ENCODE measurements around the gene KCNA1.

KCNA1 gene

GRCh38 chr12:4900327-4900726 lies 9.4 kb upstream of the KCNA1 start:
- no peak overlapping the region for H3K27ac ChIP-seq (replicated peaks)
- TF ChIP-seq GABPA (IDR thresholded peaks at IDR 0.05; ENCODE audit: low read depth) (no peak), POLR2AphosphoS5 (IDR thresholded peaks at IDR 0.05; ENCODE audit: low read depth) (no peak), SPI1 (IDR thresholded peaks at IDR 0.05; ENCODE audit: borderline replicate concordance, low read depth) (no peak), REST (IDR thresholded peaks at IDR 0.05; ENCODE audit: insufficient replicate concordance, low read depth) (no peak), CTCF (IDR thresholded peaks at IDR 0.05; ENCODE audit: insufficient read depth, low read length) (no peak)
- H3K27me3 ChIP-seq (ENCODE audit: insufficient read depth, poor library complexity, severe bottlenecking): peaks cover 8% of the 10 kb centered on the region
- H3K4me3 ChIP-seq (replicated peaks; ENCODE audit: insufficient read depth, low read length): no peak overlapping the region
- no peak for DNase-seq (ENCODE audit: low read depth in 1 of 2, low spot score in 1 of 2)

GRCh38 chr12:4905316-4905715 lies 4.4 kb upstream of the KCNA1 start:
- TF ChIP-seq GABPA (IDR thresholded peaks at IDR 0.05; ENCODE audit: low read depth) (no peak), SPI1 (IDR thresholded peaks at IDR 0.05; ENCODE audit: borderline replicate concordance, low read depth) (no peak), POLR2AphosphoS5 (IDR thresholded peaks at IDR 0.05; ENCODE audit: low read depth) (no peak), CTCF (IDR thresholded peaks at IDR 0.05; ENCODE audit: insufficient read depth, low read length) (no peak)
- Histone ChIP-seq H3K27ac (replicated peaks) (no peak overlapping the region), H3K27me3 (ENCODE audit: insufficient read depth, poor library complexity, severe bottlenecking) (peaks cover 39% of the 10 kb centered on the region), H3K4me3 (replicated peaks; ENCODE audit: insufficient read depth, low read length) (no peak overlapping the region)
- no peak for DNase-seq (ENCODE audit: low read depth in 1 of 2, low spot score in 1 of 2)

- no peak overlapping the region for H3K27ac ChIP-seq (replicated peaks)
- peaks cover 58% of the 10 kb centered on the region for H3K27me3 ChIP-seq (ENCODE audit: insufficient read depth, poor library complexity, severe bottlenecking)
- no peak for DNase-seq (ENCODE audit: low read depth in 1 of 2, low spot score in 1 of 2)
- no peak overlapping the region for H3K4me3 ChIP-seq (replicated peaks; ENCODE audit: insufficient read depth, low read length)
- TF ChIP-seq REST (IDR thresholded peaks at IDR 0.05; ENCODE audit: insufficient replicate concordance, low read depth): no peak
- no peak for TF ChIP-seq POLR2AphosphoS5 (IDR thresholded peaks at IDR 0.05; ENCODE audit: low read depth)
- no peak for TF ChIP-seq CTCF (IDR thresholded peaks at IDR 0.05; ENCODE audit: insufficient read depth, low read length)
- no peak for TF ChIP-seq GABPA (IDR thresholded peaks at IDR 0.05; ENCODE audit: low read depth)
- no peak for TF ChIP-seq SPI1 (IDR thresholded peaks at IDR 0.05; ENCODE audit: borderline replicate concordance, low read depth)
Observed at GRCh38 chr12:4908684-4909409, 858 bp upstream of the KCNA1 start.

- no peak for DNase-seq (ENCODE audit: low read depth in 1 of 2, low spot score in 1 of 2)
- Histone ChIP-seq H3K27ac (replicated peaks) (no peak overlapping the region), H3K4me3 (replicated peaks; ENCODE audit: insufficient read depth, low read length) (no peak overlapping the region), H3K27me3 (ENCODE audit: insufficient read depth, poor library complexity, severe bottlenecking) (peaks cover 58% of the 10 kb centered on the region)
- TF ChIP-seq CTCF (IDR thresholded peaks at IDR 0.05; ENCODE audit: insufficient read depth, low read length): no peak
- no peak for TF ChIP-seq POLR2AphosphoS5 (IDR thresholded peaks at IDR 0.05; ENCODE audit: low read depth)
- no peak for TF ChIP-seq REST (IDR thresholded peaks at IDR 0.05; ENCODE audit: insufficient replicate concordance, low read depth)
- TF ChIP-seq GABPA (IDR thresholded peaks at IDR 0.05; ENCODE audit: low read depth): no peak
- no peak for TF ChIP-seq SPI1 (IDR thresholded peaks at IDR 0.05; ENCODE audit: borderline replicate concordance, low read depth)
Observed at GRCh38 chr12:4909410-4909733, 333 bp upstream of the KCNA1 start.

Measured in HL-60 (cell line).